ENCODE results near the gene SEZ6.

The SEZ6 gene

GRCh38 chr17:29041571-29041970 is 35.7 kb upstream of the SEZ6 start:
- Histone ChIP-seq H3K27me3 (ENCODE audit: control insufficient read depth, insufficient read depth, low read length) (no peaks in the 10 kb centered on the region), H3K4me1 (no peaks in the 10 kb centered on the region), H3K79me2 (no peaks in the 10 kb centered on the region), H3K4me3 (ENCODE audit: low read depth, low read length) (no peak overlapping the region), H2AFZ (no peak overlapping the region), H3K9me3 (ENCODE audit: control insufficient read depth, low read length) (no peaks in the 10 kb centered on the region), H3K9ac (no peak overlapping the region), H3K27ac (no peak overlapping the region), H3K36me3 (ENCODE audit: control insufficient read depth, insufficient read depth, low read length) (no peaks in the 10 kb centered on the region), H3K4me2 (ENCODE audit: low read length) (no peak overlapping the region)
- TF ChIP-seq CTCF (IDR thresholded peaks at IDR 0.05) = no peak

GRCh38 chr17:29041091-29041490 is 35.3 kb upstream of the SEZ6 start:
- Histone ChIP-seq H3K79me2 (no peaks in the 10 kb centered on the region), H3K27me3 (ENCODE audit: control insufficient read depth, insufficient read depth, low read length) (no peaks in the 10 kb centered on the region), H3K9me3 (ENCODE audit: control insufficient read depth, low read length) (no peaks in the 10 kb centered on the region), H3K4me2 (ENCODE audit: low read length) (no peak overlapping the region), H3K27ac (no peak overlapping the region), H3K4me1 (no peaks in the 10 kb centered on the region), H3K4me3 (ENCODE audit: low read depth, low read length) (no peak overlapping the region), H3K36me3 (ENCODE audit: control insufficient read depth, insufficient read depth, low read length) (no peaks in the 10 kb centered on the region), H3K9ac (no peak overlapping the region), H2AFZ (no peak overlapping the region)
- no peak for TF ChIP-seq CTCF (IDR thresholded peaks at IDR 0.05)

- no peaks in the 10 kb centered on the region for H3K79me2 ChIP-seq
- no peak for TF ChIP-seq CTCF (IDR thresholded peaks at IDR 0.05)
- no peak overlapping the region for H3K27ac ChIP-seq
- H3K9ac ChIP-seq = no peak overlapping the region
- H3K36me3 ChIP-seq (ENCODE audit: control insufficient read depth, insufficient read depth, low read length) = no peaks in the 10 kb centered on the region
- no peaks in the 10 kb centered on the region for H3K4me1 ChIP-seq
- H3K27me3 ChIP-seq (ENCODE audit: control insufficient read depth, insufficient read depth, low read length) = no peaks in the 10 kb centered on the region
- H2AFZ ChIP-seq = no peak overlapping the region
- no peak overlapping the region for H3K4me2 ChIP-seq (ENCODE audit: low read length)
- H3K9me3 ChIP-seq (ENCODE audit: control insufficient read depth, low read length) = no peaks in the 10 kb centered on the region
- no peak overlapping the region for H3K4me3 ChIP-seq (ENCODE audit: low read depth, low read length)
Measured at GRCh38 chr17:29039764-29040598, 34.1 kb upstream of the SEZ6 start.

GRCh38 chr17:29038085-29038795 is 32.4 kb upstream of the SEZ6 start:
- H3K9me3 ChIP-seq (ENCODE audit: control insufficient read depth, low read length) = peaks cover 2% of the 10 kb centered on the region
- H3K27ac ChIP-seq = no peak overlapping the region
- H3K36me3 ChIP-seq (ENCODE audit: control insufficient read depth, insufficient read depth, low read length) = no peaks in the 10 kb centered on the region
- no peak overlapping the region for H3K4me2 ChIP-seq (ENCODE audit: low read length)
- H3K4me1 ChIP-seq = no peaks in the 10 kb centered on the region
- peak overlapping the region; percentile 47 for H2AFZ ChIP-seq
- no peak for TF ChIP-seq CTCF (IDR thresholded peaks at IDR 0.05)
- H3K9ac ChIP-seq = no peak overlapping the region
- no peaks in the 10 kb centered on the region for H3K79me2 ChIP-seq
- no peak overlapping the region for H3K4me3 ChIP-seq (ENCODE audit: low read depth, low read length)
- no peaks in the 10 kb centered on the region for H3K27me3 ChIP-seq (ENCODE audit: control insufficient read depth, insufficient read depth, low read length)
